ENCODE results near the gene CTNNA2. TPM values are rescaled to one million over a fixed set of nuclear protein-coding genes. Genes with fewer than 3 reads are reported as not detected.

The CTNNA2 gene
- total RNA-seq, 1 donor from 2014 or later: 2.9 TPM

DNA sequence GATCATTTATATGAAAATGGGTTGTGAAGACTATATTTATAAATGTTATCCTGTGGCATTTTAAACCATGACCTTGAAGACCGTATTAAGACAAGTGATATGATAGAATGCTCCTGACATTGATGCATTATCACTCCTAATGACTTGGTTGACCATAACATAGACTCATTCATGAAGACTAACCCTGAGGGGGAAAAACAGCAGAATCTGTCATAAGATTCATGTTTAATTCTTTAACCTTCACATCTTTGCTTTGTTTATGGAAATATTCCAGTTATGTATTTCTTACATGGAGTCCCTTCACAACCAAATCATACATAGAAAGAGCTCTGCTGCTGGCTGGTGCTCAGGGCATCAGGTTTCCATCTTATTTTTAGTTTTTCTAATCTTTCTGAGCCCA lies 78.4 kb downstream of the CTNNA2 start:
- H3K4me3 Mint-ChIP-seq: no peak overlapping the region
- peaks cover 6% of the 10 kb centered on the region for H3K4me1 Mint-ChIP-seq

GRCh38 chr2:79593237-79593867 lies 80.5 kb downstream of the CTNNA2 start:
- H3K27me3 Mint-ChIP-seq (ENCODE audit: low read depth): no peaks in the 10 kb centered on the region
- H3K4me3 Mint-ChIP-seq: no peak overlapping the region
- no peak for TF ChIP-seq CTCF (conservative IDR thresholded peaks at IDR 0.05)
- no peaks in the 10 kb centered on the region for H3K36me3 Mint-ChIP-seq (ENCODE audit: low read depth)
- peaks cover 2% of the 10 kb centered on the region for H3K9me3 Mint-ChIP-seq
- no peak for DNase-seq (ENCODE audit: low read depth, low spot score)
- H3K4me1 Mint-ChIP-seq: peaks cover 6% of the 10 kb centered on the region
- no peak overlapping the region for H3K27ac Mint-ChIP-seq (ENCODE audit: unreplicated experiment)

More for the DNA sequence above, 78.4 kb downstream of the CTNNA2 start:
- no peak for DNase-seq (ENCODE audit: low read depth, low spot score)
- no peak for TF ChIP-seq CTCF (conservative IDR thresholded peaks at IDR 0.05)
- Mint-ChIP-seq H3K27me3 (ENCODE audit: low read depth) (no peaks in the 10 kb centered on the region), H3K27ac (ENCODE audit: unreplicated experiment) (peak overlapping the region; percentile 9), H3K9me3 (no peaks in the 10 kb centered on the region), H3K36me3 (ENCODE audit: low read depth) (no peaks in the 10 kb centered on the region)

GRCh38 chr2:79596403-79596802 lies 83.6 kb downstream of the CTNNA2 start:
- Mint-ChIP-seq H3K9me3 (peaks cover 2% of the 10 kb centered on the region), H3K27me3 (ENCODE audit: low read depth) (no peaks in the 10 kb centered on the region), H3K27ac (ENCODE audit: unreplicated experiment) (no peak overlapping the region), H3K4me3 (no peak overlapping the region), H3K4me1 (no peaks in the 10 kb centered on the region), H3K36me3 (ENCODE audit: low read depth) (no peaks in the 10 kb centered on the region)
- no peak for TF ChIP-seq CTCF (conservative IDR thresholded peaks at IDR 0.05)
- DNase-seq (ENCODE audit: low read depth, low spot score): no peak

DNA sequence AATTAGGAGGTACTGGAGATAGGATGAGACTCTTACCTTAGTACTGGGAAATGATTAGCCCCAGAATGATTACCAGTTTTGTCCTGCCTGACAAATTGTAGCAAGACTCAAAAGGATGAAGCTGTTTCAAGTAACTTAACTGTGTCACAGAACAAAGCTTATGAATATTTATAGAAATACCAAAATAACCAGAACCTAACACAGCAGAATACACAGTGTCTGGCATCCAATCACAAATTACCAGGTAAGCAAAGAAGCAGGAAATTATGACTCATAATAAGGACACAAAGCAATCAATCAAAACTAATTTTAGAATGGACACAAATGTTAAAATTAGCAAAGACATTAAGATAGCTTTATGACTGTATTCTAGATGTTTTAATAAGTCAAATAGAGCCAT lies 91.9 kb downstream of the CTNNA2 start:
- Mint-ChIP-seq H3K27ac (ENCODE audit: unreplicated experiment) (no peak overlapping the region), H3K36me3 (ENCODE audit: low read depth) (no peaks in the 10 kb centered on the region), H3K27me3 (ENCODE audit: low read depth) (no peaks in the 10 kb centered on the region), H3K4me3 (no peak overlapping the region), H3K4me1 (no peaks in the 10 kb centered on the region), H3K9me3 (no peaks in the 10 kb centered on the region)
- no peak for TF ChIP-seq CTCF (conservative IDR thresholded peaks at IDR 0.05)
- DNase-seq (ENCODE audit: low read depth, low spot score): no peak

DNA sequence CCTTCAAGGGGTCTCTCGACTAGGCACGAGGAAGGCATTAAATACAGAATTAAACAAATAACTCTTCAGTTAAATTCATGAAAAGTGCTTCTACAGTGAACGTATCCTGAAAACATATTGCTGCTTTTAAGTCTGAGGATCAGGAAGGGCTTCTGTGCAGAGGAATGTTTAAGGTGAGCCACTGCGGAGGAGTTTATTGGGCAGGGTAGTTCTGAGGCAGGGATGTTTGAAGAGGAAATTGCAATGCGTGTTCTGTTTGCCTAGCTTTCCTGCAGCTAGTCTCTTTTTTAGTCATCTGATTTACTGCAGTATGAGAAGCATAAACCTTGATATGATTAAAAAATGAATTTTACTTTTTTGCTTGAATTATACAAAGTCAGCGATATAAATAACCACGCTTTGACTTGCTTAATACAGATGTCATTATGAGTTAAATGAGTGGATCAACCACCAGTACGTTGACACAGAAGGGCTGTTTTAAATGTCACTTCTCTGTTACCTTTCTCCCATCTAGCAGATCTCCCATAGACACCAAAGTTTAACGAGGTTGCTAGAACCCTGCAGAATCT lies 98.7 kb downstream of the CTNNA2 start:
- Mint-ChIP-seq H3K27me3 (ENCODE audit: low read depth) (no peaks in the 10 kb centered on the region), H3K4me1 (no peaks in the 10 kb centered on the region), H3K9me3 (no peaks in the 10 kb centered on the region), H3K27ac (ENCODE audit: unreplicated experiment) (no peak overlapping the region), H3K4me3 (no peak overlapping the region), H3K36me3 (ENCODE audit: low read depth) (no peaks in the 10 kb centered on the region)
- DNase-seq (ENCODE audit: low read depth, low spot score): no peak
- no peak for TF ChIP-seq CTCF (conservative IDR thresholded peaks at IDR 0.05)
